GM23248 (cell line): ENCODE results near the gene DUSP22.

Experiments
- EZH2 ChIP-seq: fragments of 200-600 bp; sonication (generic); IDR thresholded peaks from 2 replicates; pipeline ENCODE4 v1.6.1; 2018; ENCODE audit warnings: antibody characterized with exemption, mild to moderate bottlenecking; ENCODE audit not compliant: insufficient read depth, poor library complexity, severe bottlenecking
- EZH2phosphoT487 ChIP-seq: fragments of 200-600 bp; sonication (generic); IDR thresholded peaks from 2 replicates; pipeline ENCODE4 v1.6.1; 2018; ENCODE audit warnings: antibody characterized with exemption, moderate library complexity, mild to moderate bottlenecking, low read depth; ENCODE audit not compliant: insufficient read depth

GRCh38 chr6:366389-367297 is 74.4 kb downstream of the DUSP22 start:
- TF ChIP-seq EZH2 (no peak), EZH2phosphoT487 (no peak)
